ENCODE results near the gene MYLK2.

- TF ChIP-seq GATA2 (IDR thresholded peaks at IDR 0.05; ENCODE audit: low read depth, low read length) = no peak
- TF ChIP-seq GATA3 (IDR thresholded peaks at IDR 0.05; ENCODE audit: low read depth, low read length) = no peak
Observed at GRCh38 chr20:31806564-31807355, 12.4 kb upstream of the MYLK2 start.

All from SH-SY5Y (cell line).